ENCODE data around the gene NOTCH2.

Gene NOTCH2

GRCh38 chr1:119940697-119941096, 128.8 kb downstream of the NOTCH2 start:
- no peaks in the 10 kb centered on the region for H3K9me3 ChIP-seq (replicated peaks; ENCODE audit: insufficient read depth, low read length)
- DNase-seq, result no peak
- H3K4me1 ChIP-seq (ENCODE audit: low read length), result peaks cover 11% of the 10 kb centered on the region; the same call in 1 of the 2 replicates
- peaks cover 5% of the 10 kb centered on the region; the same call in 1 of the 2 replicates for H3F3A ChIP-seq (ENCODE audit: insufficient read depth, low read length)
- TF ChIP-seq EZH2phosphoT487 (IDR thresholded peaks at IDR 0.05; ENCODE audit: low read length) (no peak), EZH2 (optimal IDR thresholded peaks at IDR 0.05; ENCODE audit: low read depth, low read length) (no peak), CTCF (IDR thresholded peaks at IDR 0.05; ENCODE audit: low read length) (no peak)
- no peaks in the 10 kb centered on the region; the same call in 1 of the 2 replicates for H3K36me3 ChIP-seq (replicated peaks; ENCODE audit: insufficient read depth, low read length)
- H3K4me2 ChIP-seq (ENCODE audit: low read depth, low read length), result no peak overlapping the region
- H2AFZ ChIP-seq (ENCODE audit: low read length), result no peak overlapping the region
- H3K4me3 ChIP-seq (ENCODE audit: low read length), result no peak overlapping the region
- H3K79me2 ChIP-seq (ENCODE audit: low read length), result no peaks in the 10 kb centered on the region
- no peak overlapping the region for H3K27ac ChIP-seq (ENCODE audit: low read length)
- H4K20me1 ChIP-seq (ENCODE audit: insufficient read depth, low read length), result no peaks in the 10 kb centered on the region
- H3K9ac ChIP-seq (ENCODE audit: low read length), result no peak overlapping the region
- H3K9me2 ChIP-seq (replicated peaks; ENCODE audit: insufficient read depth, low read length), result no peaks in the 10 kb centered on the region
- no peaks in the 10 kb centered on the region for H3K27me3 ChIP-seq (replicated peaks; ENCODE audit: insufficient read depth, low read length)

GRCh38 chr1:119937198-119937597, 132.3 kb downstream of the NOTCH2 start:
- no peaks in the 10 kb centered on the region for H3K27me3 ChIP-seq (replicated peaks; ENCODE audit: insufficient read depth, low read length)
- H3K4me1 ChIP-seq (ENCODE audit: low read length), result peaks cover 11% of the 10 kb centered on the region; the same call in 1 of the 2 replicates
- no peaks in the 10 kb centered on the region for H4K20me1 ChIP-seq (ENCODE audit: insufficient read depth, low read length)
- H3K4me2 ChIP-seq (ENCODE audit: low read depth, low read length), result no peak overlapping the region
- peak; percentile 22 for DNase-seq
- peak overlapping the region; percentile 25; the same call in 1 of the 2 replicates for H3K27ac ChIP-seq (ENCODE audit: low read length)
- H3K79me2 ChIP-seq (ENCODE audit: low read length), result no peaks in the 10 kb centered on the region
- no peak for TF ChIP-seq EZH2 (optimal IDR thresholded peaks at IDR 0.05; ENCODE audit: low read depth, low read length)
- TF ChIP-seq CTCF (IDR thresholded peaks at IDR 0.05; ENCODE audit: low read length), result no peak
- TF ChIP-seq EZH2phosphoT487 (IDR thresholded peaks at IDR 0.05; ENCODE audit: low read length), result no peak
- H3K9me2 ChIP-seq (replicated peaks; ENCODE audit: insufficient read depth, low read length), result no peaks in the 10 kb centered on the region
- H3F3A ChIP-seq (ENCODE audit: insufficient read depth, low read length), result peaks cover 5% of the 10 kb centered on the region; the same call in 1 of the 2 replicates
- no peak overlapping the region for H2AFZ ChIP-seq (ENCODE audit: low read length)
- H3K4me3 ChIP-seq (ENCODE audit: low read length), result no peak overlapping the region
- H3K9me3 ChIP-seq (replicated peaks; ENCODE audit: insufficient read depth, low read length), result no peaks in the 10 kb centered on the region
- H3K9ac ChIP-seq (ENCODE audit: low read length), result no peak overlapping the region
- no peaks in the 10 kb centered on the region; the same call in 1 of the 2 replicates for H3K36me3 ChIP-seq (replicated peaks; ENCODE audit: insufficient read depth, low read length)

GRCh38 chr1:119935915-119936314, 133.5 kb downstream of the NOTCH2 start:
- Histone ChIP-seq H3K36me3 (replicated peaks; ENCODE audit: insufficient read depth, low read length) (no peaks in the 10 kb centered on the region; the same call in 1 of the 2 replicates), H3K4me1 (ENCODE audit: low read length) (peaks cover 11% of the 10 kb centered on the region; the same call in 1 of the 2 replicates), H3K4me3 (ENCODE audit: low read length) (no peak overlapping the region), H3K9me2 (replicated peaks; ENCODE audit: insufficient read depth, low read length) (no peaks in the 10 kb centered on the region), H3K27me3 (replicated peaks; ENCODE audit: insufficient read depth, low read length) (no peaks in the 10 kb centered on the region), H3K4me2 (ENCODE audit: low read depth, low read length) (no peak overlapping the region), H3K9ac (ENCODE audit: low read length) (no peak overlapping the region), H3K27ac (ENCODE audit: low read length) (no peak overlapping the region), H3K9me3 (replicated peaks; ENCODE audit: insufficient read depth, low read length) (no peaks in the 10 kb centered on the region), H3F3A (ENCODE audit: insufficient read depth, low read length) (peaks cover 5% of the 10 kb centered on the region; the same call in 1 of the 2 replicates), H2AFZ (ENCODE audit: low read length) (no peak overlapping the region), H4K20me1 (ENCODE audit: insufficient read depth, low read length) (no peaks in the 10 kb centered on the region), H3K79me2 (ENCODE audit: low read length) (no peaks in the 10 kb centered on the region)
- no peak for DNase-seq
- no peak for TF ChIP-seq CTCF (IDR thresholded peaks at IDR 0.05; ENCODE audit: low read length)
- TF ChIP-seq EZH2 (optimal IDR thresholded peaks at IDR 0.05; ENCODE audit: low read depth, low read length), result no peak
- no peak for TF ChIP-seq EZH2phosphoT487 (IDR thresholded peaks at IDR 0.05; ENCODE audit: low read length)
